GM23338 (cell line): ENCODE measurements around the gene CHI3L1. TPM values are rescaled to one million over a fixed set of nuclear protein-coding genes. Genes with fewer than 3 reads are reported as not detected.

Experiments
- ATAC-seq: fragments of 200-7000 bp; cut with Tn5 transposase; 3 replicates; pipeline ENCODE4 v1.9.1; 2020
- DNase-seq: peaks from one replicate; pipeline ENCODE4 v3.0.0-alpha.2; 2015; ENCODE audit warnings: low spot score
- H2AFZ ChIP-seq: fragments of 200-600 bp; sonication (generic); 2 replicates; pipeline ENCODE4 v1.8.0; 2016; ENCODE audit warnings: antibody characterized with exemption, mild to moderate bottlenecking, moderate library complexity
- H3F3A ChIP-seq: fragments of 200-600 bp; sonication (generic); replicated peaks from 2 replicates; pipeline ENCODE4 v1.8.0; 2017; ENCODE audit warnings: antibody characterized with exemption, mixed run types, low read depth
- H3K27ac ChIP-seq: fragments of 200-600 bp; sonication (generic); 2 replicates; pipeline ENCODE4 v1.6.1; 2016; ENCODE audit warnings: low read depth
- H3K27me3 ChIP-seq: fragments of 200-600 bp; sonication (generic); 2 replicates; pipeline ENCODE4 v1.8.0; 2016; ENCODE audit warnings: mild to moderate bottlenecking, mixed run types, moderate library complexity; ENCODE audit not compliant: insufficient read depth
- H3K36me3 ChIP-seq: fragments of 200-600 bp; sonication (generic); 2 replicates; pipeline ENCODE4 v1.8.0; 2016; ENCODE audit warnings: mild to moderate bottlenecking; ENCODE audit not compliant: insufficient read depth
- H3K4me1 ChIP-seq: fragments of 200-600 bp; sonication (generic); 2 replicates; pipeline ENCODE4 v1.8.0; 2016; ENCODE audit warnings: mild to moderate bottlenecking, moderate library complexity; ENCODE audit not compliant: insufficient read depth
- H3K4me2 ChIP-seq: fragments of 200-600 bp; sonication (generic); 2 replicates; pipeline ENCODE4 v1.7.1; 2017; ENCODE audit warnings: mixed run types
- H3K4me3 ChIP-seq: fragments of 200-600 bp; sonication (generic); 2 replicates; pipeline ENCODE4 v1.6.1; 2016; ENCODE audit warnings: mixed run types
- H3K79me2 ChIP-seq: fragments of 200-600 bp; sonication (generic); replicated peaks from 2 replicates; pipeline ENCODE4 v1.8.0; 2017; ENCODE audit warnings: mild to moderate bottlenecking; ENCODE audit not compliant: insufficient read depth
- H3K9me2 ChIP-seq: fragments of 200-600 bp; sonication (generic); 2 replicates; pipeline ENCODE4 v1.8.0; 2017; ENCODE audit not compliant: insufficient read depth
- H4K20me1 ChIP-seq: fragments of 200-600 bp; sonication (generic); replicated peaks from 2 replicates; pipeline ENCODE4 v1.8.0; 2017; ENCODE audit warnings: mild to moderate bottlenecking; ENCODE audit not compliant: insufficient read depth
- H3K27ac Mint-ChIP-seq: 2 replicates; pipeline ENCODE4 v1.8.0; 2020; ENCODE audit warnings: inconsistent platforms, mild to moderate bottlenecking, moderate library complexity, mixed read lengths
- H3K27me3 Mint-ChIP-seq: 3 replicates; pipeline ENCODE4 v1.8.0; 2022; ENCODE audit warnings: low read depth, mild to moderate bottlenecking, moderate library complexity, mixed read lengths, inconsistent platforms; ENCODE audit not compliant: insufficient read depth, poor library complexity
- H3K36me3 Mint-ChIP-seq: 3 replicates; pipeline ENCODE4 v1.8.0; 2021; ENCODE audit warnings: low read depth, mild to moderate bottlenecking, inconsistent platforms, moderate library complexity, mixed read lengths
- H3K4me1 Mint-ChIP-seq: 3 replicates; pipeline ENCODE4 v1.8.0; 2020; ENCODE audit warnings: mild to moderate bottlenecking, inconsistent platforms, mixed read lengths
- H3K4me3 Mint-ChIP-seq: 3 replicates; pipeline ENCODE4 v1.8.0; 2021; ENCODE audit warnings: moderate library complexity, mild to moderate bottlenecking, inconsistent platforms, mixed read lengths
- H3K9me3 Mint-ChIP-seq: 3 replicates; pipeline ENCODE4 v1.8.0; 2020; ENCODE audit warnings: moderate library complexity, mild to moderate bottlenecking, inconsistent platforms, mixed read lengths
- CREB1 ChIP-seq: fragments of 250-450 bp; sonication (Bioruptor Pico); IDR thresholded peaks from 2 replicates; pipeline ENCODE4 v1.5.0; 2020; ENCODE audit warnings: low read depth, mild to moderate bottlenecking, moderate library complexity
- CTCF ChIP-seq, 2 experiments: fragments of 200-600 bp in 1 of 2; sonication (generic) in 1 of 2; conservative IDR thresholded peaks; 2 replicates each; pipeline versions ENCODE4 v1.5.1 to v1.6.1; 2016 to 2017; ENCODE audit warnings: antibody characterized with exemption in 2 of 2, low read depth in 2 of 2, mild to moderate bottlenecking in 2 of 2, moderate library complexity in 1 of 2
- EZH2 ChIP-seq: fragments of 200-600 bp; sonication (generic); IDR thresholded peaks from one replicate; pipeline ENCODE4 v1.8.0; 2017; ENCODE audit warnings: antibody characterized with exemption, mild to moderate bottlenecking, low read depth; ENCODE audit not compliant: unreplicated experiment
- EZH2phosphoT487 ChIP-seq: fragments of 200-600 bp; sonication (generic); IDR thresholded peaks from one replicate; pipeline ENCODE4 v1.8.1; 2018; ENCODE audit warnings: antibody characterized with exemption; ENCODE audit not compliant: unreplicated experiment
- JUNB ChIP-seq: IDR thresholded peaks from one replicate; pipeline ENCODE4 v1.6.1; 2016; ENCODE audit warnings: antibody characterized with exemption; ENCODE audit not compliant: unreplicated experiment
- REST ChIP-seq: IDR thresholded peaks from one replicate; pipeline ENCODE4 v1.6.1; 2018; ENCODE audit warnings: antibody characterized with exemption; ENCODE audit not compliant: unreplicated experiment
- ZNF331 ChIP-seq: fragments of 250-450 bp; sonication (Bioruptor Pico); IDR thresholded peaks from 2 replicates; pipeline ENCODE4 v1.5.0; 2020; ENCODE audit warnings: low read depth, mild to moderate bottlenecking, moderate library complexity
- ZNF462 ChIP-seq: fragments of 250-450 bp; sonication (Bioruptor Pico); IDR thresholded peaks from 2 replicates; pipeline ENCODE4 v1.5.0; 2020; ENCODE audit warnings: mild to moderate bottlenecking, moderate library complexity
- polyA plus RNA-seq: library from polyadenylated mRNA; unstranded; fragments of >200 nt; fragmentation: Nextera tagmentation; extraction: Ambion mirVana; gene quantifications from 2 replicates; pipeline ENCODE4 v1.2.1, GENCODE V29; 2016
- total RNA-seq: library from RNA; depleted of rRNA; stranded (reverse); fragments of >200 nt; shearing (Covaris generic); gene quantifications from 2 replicates; pipeline ENCODE4 v1.2.3, GENCODE V29; 2014

The CHI3L1 gene
- total and polyA plus RNA-seq, 2 experiments from 2014 or later = 0.76 TPM; not detected in 1

- H3K4me3 Mint-ChIP-seq = no peak overlapping the region
- no peak for TF ChIP-seq JUNB
- TF ChIP-seq CTCF (conservative IDR thresholded peaks at IDR 0.05; ENCODE audit: low read depth in 2 of 2) = no peak
- no peak for TF ChIP-seq EZH2
- TF ChIP-seq ZNF331 (CRISPR knock-in tag) = no peak
- no peak for TF ChIP-seq CREB1 (CRISPR knock-in tag)
- no peak for TF ChIP-seq EZH2phosphoT487
- TF ChIP-seq REST = no peak
- no peak for TF ChIP-seq ZNF462 (CRISPR knock-in tag)
- H3K4me3 ChIP-seq = no peak overlapping the region
- no peak overlapping the region for H3K27ac Mint-ChIP-seq
- H3F3A ChIP-seq = no peaks in the 10 kb centered on the region
- H3K36me3 ChIP-seq = no peaks in the 10 kb centered on the region
- H3K27ac ChIP-seq = no peak overlapping the region
- no peaks in the 10 kb centered on the region for H3K9me2 ChIP-seq
- H2AFZ ChIP-seq = peak overlapping the region; percentile 43; the same call in 1 of the 2 replicates
- ATAC-seq = no peak
- no peaks in the 10 kb centered on the region for H4K20me1 ChIP-seq
- no peak overlapping the region for H3K4me2 ChIP-seq
- H3K4me1 ChIP-seq = no peaks in the 10 kb centered on the region
- H3K27me3 ChIP-seq = no peaks in the 10 kb centered on the region
- no peaks in the 10 kb centered on the region for H3K9me3 Mint-ChIP-seq
- peaks cover 5% of the 10 kb centered on the region for H3K4me1 Mint-ChIP-seq
- H3K27me3 Mint-ChIP-seq = peaks cover 1% of the 10 kb centered on the region
- no peaks in the 10 kb centered on the region for H3K79me2 ChIP-seq
- no peak for DNase-seq
- H3K36me3 Mint-ChIP-seq = no peaks in the 10 kb centered on the region
Measured at GRCh38 chr1:203207751-203208150, 21.2 kb upstream of the CHI3L1 start.
